Measurements from ENCODE around the gene SCAMP2.
"Not testable (repeated sequence)": the region's sequence is repeated elsewhere in the genome, so short reads cannot be mapped to it uniquely, and the experiment has no call there.

The SCAMP2 gene

DNA sequence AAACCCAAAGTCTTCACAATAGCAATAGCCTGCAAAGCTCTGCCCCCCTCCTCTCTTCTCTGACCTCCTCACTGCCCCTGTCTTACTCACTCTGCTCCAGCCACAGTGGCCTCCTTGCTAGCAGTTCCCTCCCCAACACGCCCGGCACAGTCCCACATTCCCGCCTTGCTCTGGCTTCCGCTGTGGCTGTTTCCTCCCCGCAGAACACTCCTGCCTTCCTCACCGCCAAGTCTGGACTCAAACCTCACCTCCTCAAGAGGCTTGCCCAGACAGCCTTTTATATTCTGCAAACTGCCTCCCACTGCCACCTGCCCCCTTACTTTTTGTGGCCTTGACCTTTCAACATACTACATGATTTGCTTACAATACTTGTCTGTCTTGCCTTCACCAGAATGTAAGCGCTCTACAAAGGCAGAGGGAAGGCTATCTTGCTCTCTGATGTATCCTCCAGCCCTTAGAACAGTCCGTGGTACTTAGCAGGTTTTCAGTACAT is 16.3 kb upstream of the SCAMP2 start:
- TF ChIP-seq, protein P1, sequence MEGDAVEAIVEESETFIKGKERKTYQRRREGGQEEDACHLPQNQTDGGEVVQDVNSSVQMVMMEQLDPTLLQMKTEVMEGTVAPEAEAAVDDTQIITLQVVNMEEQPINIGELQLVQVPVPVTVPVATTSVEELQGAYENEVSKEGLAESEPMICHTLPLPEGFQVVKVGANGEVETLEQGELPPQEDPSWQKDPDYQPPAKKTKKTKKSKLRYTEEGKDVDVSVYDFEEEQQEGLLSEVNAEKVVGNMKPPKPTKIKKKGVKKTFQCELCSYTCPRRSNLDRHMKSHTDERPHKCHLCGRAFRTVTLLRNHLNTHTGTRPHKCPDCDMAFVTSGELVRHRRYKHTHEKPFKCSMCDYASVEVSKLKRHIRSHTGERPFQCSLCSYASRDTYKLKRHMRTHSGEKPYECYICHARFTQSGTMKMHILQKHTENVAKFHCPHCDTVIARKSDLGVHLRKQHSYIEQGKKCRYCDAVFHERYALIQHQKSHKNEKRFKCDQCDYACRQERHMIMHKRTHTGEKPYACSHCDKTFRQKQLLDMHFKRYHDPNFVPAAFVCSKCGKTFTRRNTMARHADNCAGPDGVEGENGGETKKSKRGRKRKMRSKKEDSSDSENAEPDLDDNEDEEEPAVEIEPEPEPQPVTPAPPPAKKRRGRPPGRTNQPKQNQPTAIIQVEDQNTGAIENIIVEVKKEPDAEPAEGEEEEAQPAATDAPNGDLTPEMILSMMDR (conservative IDR thresholded peaks at IDR 0.05), result no peak
- TF ChIP-seq ZFX (IDR thresholded peaks at IDR 0.05), result no peak
- peak overlapping the region; percentile 75 for H3K27ac ChIP-seq

GRCh38 chr15:74888716-74889115 is 15.6 kb upstream of the SCAMP2 start:
- TF ChIP-seq, protein P1 (conservative IDR thresholded peaks at IDR 0.05), result no peak
- TF ChIP-seq ZFX (IDR thresholded peaks at IDR 0.05), result no peak
- no peak overlapping the region for H3K27ac ChIP-seq

- H3K27ac ChIP-seq, result not testable (repeated sequence)
Measured at GRCh38 chr15:74887537-74888193, 14.5 kb upstream of the SCAMP2 start.

DNA sequence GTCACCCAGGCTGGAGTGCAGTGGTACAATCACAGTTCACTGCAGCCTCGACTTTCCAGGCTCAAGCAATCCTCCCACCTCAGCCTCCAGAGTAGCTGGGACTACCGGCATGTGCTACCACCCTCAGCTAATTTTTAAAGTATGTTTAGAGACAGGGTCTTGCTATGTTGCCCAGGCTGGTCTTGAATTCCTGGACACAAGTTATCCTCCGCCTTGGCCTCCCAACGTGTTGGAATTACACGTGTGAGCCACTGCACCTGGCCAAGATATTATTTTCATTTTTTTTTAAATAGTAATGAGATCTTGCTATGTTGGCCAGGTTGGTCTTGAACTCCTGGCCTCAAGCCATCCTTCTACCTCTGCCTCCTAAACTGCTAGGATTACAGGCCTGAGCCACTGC is 12.3 kb upstream of the SCAMP2 start:
- no peak overlapping the region for H3K27ac ChIP-seq
- TF ChIP-seq ZFX (IDR thresholded peaks at IDR 0.05), result no peak
- TF ChIP-seq, protein P1 (conservative IDR thresholded peaks at IDR 0.05), result no peak

DNA sequence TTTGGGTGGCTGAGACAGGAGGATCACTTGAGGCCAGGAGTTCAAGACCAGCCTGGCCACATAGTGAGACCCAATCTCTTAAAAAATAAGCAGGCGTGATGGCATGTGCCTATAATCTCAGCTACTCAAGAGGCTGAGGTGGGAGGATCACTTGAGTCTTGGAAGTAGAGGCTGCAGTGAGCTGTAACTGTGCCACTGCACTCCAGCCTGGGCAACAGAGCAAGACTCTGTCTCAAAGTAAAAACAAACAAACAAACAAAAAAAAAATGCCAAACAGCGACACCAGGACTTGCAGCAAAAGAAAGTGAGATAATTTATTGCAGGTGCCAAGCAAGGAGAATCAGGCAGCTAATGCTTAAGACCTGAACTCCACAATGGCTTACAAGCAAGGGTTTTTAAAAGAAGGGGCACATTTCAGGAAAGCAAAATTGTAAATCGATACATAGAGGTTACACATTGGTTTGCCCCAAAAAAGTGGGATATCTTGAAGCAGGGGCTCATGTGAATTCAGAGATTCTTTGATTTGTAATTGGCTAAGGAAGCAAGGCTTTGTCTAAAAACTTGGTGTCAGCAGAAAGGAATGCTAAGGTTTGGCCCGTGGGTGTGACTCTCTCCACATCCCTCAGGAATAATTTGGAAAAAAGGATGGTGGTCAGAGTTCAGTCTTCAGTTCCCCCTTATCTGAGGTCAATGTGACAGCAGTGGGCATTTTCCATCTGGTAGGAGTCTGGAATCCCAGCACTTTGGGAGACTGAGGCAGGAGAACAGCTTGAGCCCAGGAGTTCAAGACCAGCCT is 11.5 kb upstream of the SCAMP2 start:
- no peak for TF ChIP-seq ZFX (IDR thresholded peaks at IDR 0.05)
- TF ChIP-seq, protein P1 (conservative IDR thresholded peaks at IDR 0.05), result no peak
- H3K27ac ChIP-seq, result no peak overlapping the region

DNA sequence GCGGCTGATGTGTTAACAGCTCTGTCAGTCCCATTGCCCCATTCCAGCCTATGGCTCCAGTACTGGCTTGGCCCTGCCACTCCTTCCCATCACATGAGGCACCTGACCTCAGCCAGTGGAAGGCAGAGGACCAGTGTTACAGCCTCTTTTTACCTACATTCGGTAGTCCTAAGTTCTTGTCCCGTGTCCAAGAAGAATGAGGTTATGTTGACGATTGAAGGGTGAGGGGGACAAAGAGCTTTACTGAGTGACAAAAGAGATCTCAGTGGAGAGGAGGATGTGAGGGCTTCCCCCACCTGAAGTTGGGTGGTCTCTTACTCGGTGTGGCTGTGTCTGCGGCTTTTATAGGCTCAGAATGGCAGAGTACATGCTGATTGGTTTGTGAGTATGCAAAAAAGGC is 9.4 kb upstream of the SCAMP2 start:
- TF ChIP-seq, protein P1 (conservative IDR thresholded peaks at IDR 0.05), result no peak
- TF ChIP-seq ZFX (IDR thresholded peaks at IDR 0.05), result no peak
- no peak overlapping the region for H3K27ac ChIP-seq

GRCh38 chr15:74878273-74878672 is 5.1 kb upstream of the SCAMP2 start:
- no peak for TF ChIP-seq ZFX (IDR thresholded peaks at IDR 0.05)
- TF ChIP-seq, protein P1 (conservative IDR thresholded peaks at IDR 0.05), result no peak
- H3K27ac ChIP-seq, result no peak overlapping the region
